GM12865 (cell line): ENCODE results near the gene EHBP1.

Source experiments
- DNase-seq: peaks from one replicate; pipeline ENCODE4 v3.0.0; 2010; ENCODE audit warnings: low read depth
- H3K4me3 ChIP-seq: 2 replicates; pipeline ENCODE4 v1.5.1; 2011; ENCODE audit warnings: mild to moderate bottlenecking, low read depth, low read length, control low read depth
- CTCF ChIP-seq: IDR thresholded peaks from 2 replicates; pipeline ENCODE4 v1.5.1; 2011; ENCODE audit warnings: low read length, control low read depth, low read depth, inconsistent platforms; ENCODE audit not compliant: insufficient read depth; ENCODE audit errors: missing control alignments

Gene EHBP1

DNA sequence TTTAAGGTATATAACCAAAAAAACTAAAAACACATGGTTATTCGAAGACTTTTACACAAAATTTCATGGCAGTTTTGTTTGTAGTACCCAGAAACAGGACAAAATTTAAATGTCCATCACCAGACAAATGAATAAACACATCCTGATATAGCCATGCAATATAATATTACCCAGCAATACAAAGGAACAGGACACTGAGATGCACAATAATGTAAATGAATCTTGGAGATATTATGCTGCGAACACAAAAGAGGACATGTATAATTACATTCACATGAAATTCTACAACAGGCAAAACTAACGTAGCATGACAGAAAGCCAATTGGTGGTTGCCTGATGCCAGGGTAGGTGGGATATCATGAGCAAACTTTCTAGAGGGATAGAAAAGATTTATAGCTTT, 252.7 kb downstream of the EHBP1 start:
- no peak for DNase-seq
- no peak for TF ChIP-seq CTCF
- H3K4me3 ChIP-seq, result no peak overlapping the region

DNA sequence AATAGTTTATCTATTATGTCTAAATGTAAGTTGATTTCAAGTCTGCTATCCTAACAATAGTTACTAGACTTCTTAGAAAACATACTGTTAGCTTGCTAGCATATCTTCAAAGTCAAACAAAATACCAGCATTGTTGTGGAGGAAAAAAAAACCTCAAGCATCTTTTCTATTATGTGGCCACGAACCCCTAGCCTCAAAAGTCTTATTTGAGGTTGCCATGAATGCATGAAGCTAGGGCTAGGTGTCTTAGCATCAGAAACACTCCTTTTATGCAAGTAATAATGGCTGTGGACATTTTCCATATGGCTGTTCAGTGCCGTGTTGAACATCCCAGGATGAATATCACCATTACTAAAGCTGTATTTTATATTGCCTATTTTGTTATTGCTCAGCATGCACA, 258.5 kb downstream of the EHBP1 start:
- TF ChIP-seq CTCF, result no peak
- H3K4me3 ChIP-seq, result no peak overlapping the region
- DNase-seq, result no peak

DNA sequence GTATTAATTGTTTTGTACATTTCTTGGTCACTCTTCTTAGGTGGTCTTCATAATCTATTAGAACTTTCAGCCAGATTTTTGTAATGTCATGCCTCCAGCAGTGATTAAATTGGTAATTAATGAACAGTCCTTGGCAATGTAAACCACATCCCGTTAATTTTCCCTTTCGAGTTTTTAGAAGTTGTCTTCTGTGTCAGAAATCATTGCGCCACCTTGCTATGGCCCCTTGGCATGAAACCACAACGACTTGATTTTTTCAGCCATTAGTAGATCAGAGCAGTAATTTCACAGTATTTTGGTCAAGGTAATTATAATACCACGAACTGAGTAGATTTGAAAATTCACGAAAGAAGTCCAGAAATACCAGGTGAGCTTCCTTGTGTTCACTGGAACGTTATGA, 259.2 kb downstream of the EHBP1 start:
- no peak for TF ChIP-seq CTCF
- no peak overlapping the region for H3K4me3 ChIP-seq
- no peak for DNase-seq

DNA sequence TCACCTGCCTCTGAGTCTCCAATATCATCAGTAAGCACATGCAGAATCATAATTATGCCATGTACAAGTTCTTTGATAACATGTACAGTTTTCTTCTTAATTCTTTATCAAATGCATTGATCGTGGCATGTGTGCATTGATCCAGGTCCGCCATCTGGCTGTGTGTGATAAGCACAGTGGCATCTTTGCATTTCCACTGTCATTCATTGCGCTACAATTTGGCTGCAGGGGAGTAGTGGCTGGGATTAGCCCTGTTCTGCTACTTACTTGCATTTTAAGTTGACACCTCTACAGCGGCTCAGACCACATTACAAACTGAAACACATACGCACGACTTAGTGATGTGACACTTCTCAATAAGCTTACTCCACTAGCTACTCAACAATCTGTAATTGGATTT, 261.5 kb downstream of the EHBP1 start:
- DNase-seq, result no peak
- TF ChIP-seq CTCF, result no peak
- no peak overlapping the region for H3K4me3 ChIP-seq

DNA sequence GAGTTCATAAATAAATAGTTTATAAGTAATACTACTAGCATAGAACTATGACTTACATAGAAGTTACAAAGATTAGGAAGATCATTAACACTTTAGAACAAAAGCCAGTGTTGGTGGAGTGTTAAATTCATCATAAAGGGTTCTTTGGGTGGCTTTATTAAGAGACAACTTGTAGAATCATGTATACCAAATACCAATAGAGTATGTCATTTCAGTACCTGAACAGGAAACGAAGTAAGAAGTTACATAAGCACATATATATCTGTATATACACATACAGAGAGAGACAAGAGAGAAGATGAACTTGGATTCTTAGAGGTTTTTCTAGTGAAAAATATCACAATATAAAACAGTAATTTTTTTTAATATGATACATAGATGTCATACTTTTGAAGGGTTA, 262.7 kb downstream of the EHBP1 start:
- no peak for DNase-seq
- no peak overlapping the region for H3K4me3 ChIP-seq
- TF ChIP-seq CTCF, result no peak

DNA sequence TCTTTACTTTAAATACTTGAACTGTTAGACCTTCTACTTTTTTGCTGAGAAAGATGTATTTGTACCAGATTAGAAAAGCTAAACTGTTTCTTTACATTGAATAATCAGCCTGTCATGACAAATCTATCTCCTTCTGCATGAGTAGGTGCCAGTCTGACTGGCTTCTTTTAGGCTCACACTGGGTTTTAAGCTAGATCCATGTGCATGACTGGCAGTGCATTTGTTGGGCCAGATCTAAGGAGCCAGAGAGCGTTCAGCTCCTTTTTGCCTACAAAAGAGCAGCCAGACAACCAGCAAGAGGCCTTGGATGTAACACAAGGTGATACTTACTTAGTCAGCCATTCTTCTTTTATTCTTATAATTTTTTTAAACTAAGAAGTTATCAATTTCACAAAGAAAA, 263.2 kb downstream of the EHBP1 start:
- no peak for TF ChIP-seq CTCF
- H3K4me3 ChIP-seq, result no peak overlapping the region
- no peak for DNase-seq

- no peak for DNase-seq
- H3K4me3 ChIP-seq, result no peak overlapping the region
- no peak for TF ChIP-seq CTCF
These were observed 266.4 kb downstream of the EHBP1 start for GRCh38 chr2:62971936-62972335.
